Mucosa of stomach (tissue), 1 donor: ENCODE results near the gene SCAANT1.

Source experiments
- H3K27me3 ChIP-seq: one replicate; pipeline ENCODE4 v1.7.0; 2013; ENCODE audit warnings: mild to moderate bottlenecking, low read length; ENCODE audit not compliant: control insufficient read depth, insufficient read depth
- H3K36me3 ChIP-seq: one replicate; pipeline ENCODE4 v1.7.0; 2013; ENCODE audit warnings: low read length; ENCODE audit not compliant: control insufficient read depth, insufficient read depth
- H3K4me1 ChIP-seq: one replicate; pipeline ENCODE4 v1.7.0; 2013; ENCODE audit warnings: mild to moderate bottlenecking, low read length; ENCODE audit not compliant: control insufficient read depth, insufficient read depth
- H3K4me3 ChIP-seq: one replicate; pipeline ENCODE4 v1.7.0; 2013; ENCODE audit warnings: low read length
- H3K9ac ChIP-seq: one replicate; pipeline ENCODE4 v1.7.0; 2013; ENCODE audit warnings: mild to moderate bottlenecking, low read length, moderate library complexity
- H3K9me3 ChIP-seq: one replicate; pipeline ENCODE4 v1.7.0; 2013; ENCODE audit warnings: mild to moderate bottlenecking, low read length, moderate library complexity; ENCODE audit not compliant: control insufficient read depth
- donor health status: Pancreatic carcinoma.

SCAANT1 gene

DNA sequence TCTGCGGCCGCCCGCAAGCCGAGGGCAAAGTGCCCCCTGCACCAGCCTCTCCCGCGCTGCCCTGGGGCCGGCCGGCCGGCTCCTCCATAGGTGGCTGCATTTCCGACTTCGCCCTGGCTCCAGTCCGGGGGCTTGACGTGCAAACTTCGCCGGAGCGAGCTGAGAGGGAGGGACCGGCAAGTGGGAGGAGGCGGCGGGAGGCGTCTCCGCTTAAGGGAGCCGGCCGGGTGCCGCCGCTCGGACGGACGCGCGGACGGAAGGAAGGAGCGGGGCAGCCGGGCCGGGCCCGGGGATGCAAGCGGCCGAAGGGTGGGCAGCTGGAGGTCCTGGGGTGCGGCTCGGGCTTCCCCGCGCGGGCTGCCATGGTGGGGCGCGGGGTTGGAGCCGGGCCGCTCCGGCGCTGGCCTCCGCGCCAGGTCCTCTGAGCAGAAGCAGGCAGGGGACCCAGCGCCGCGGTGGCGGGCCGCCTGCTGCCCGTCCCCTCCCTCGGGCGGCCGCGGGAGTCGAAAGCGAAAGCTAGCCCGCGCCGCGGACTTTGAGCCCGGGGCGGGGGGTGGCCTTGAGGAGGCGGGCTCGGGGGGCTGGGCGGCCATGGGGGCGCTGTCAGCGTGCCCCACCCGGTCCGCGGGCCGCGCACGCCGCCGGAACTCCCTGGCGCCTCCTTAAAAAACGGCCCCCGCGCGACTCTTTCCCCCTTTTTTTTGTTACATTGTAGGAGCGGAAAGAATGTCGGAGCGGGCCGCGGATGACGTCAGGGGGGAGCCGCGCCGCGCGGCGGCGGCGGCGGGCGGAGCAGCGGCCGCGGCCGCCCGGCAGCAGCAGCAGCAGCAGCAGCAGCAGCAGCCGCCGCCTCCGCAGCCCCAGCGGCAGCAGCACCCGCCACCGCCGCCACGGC, at the start of gene SCAANT1:
Gene SCAANT1, minus strand, starts transcription at position 511 of the 895 bp plus-strand sequence.
- Histone ChIP-seq H3K36me3 (no peaks in the 10 kb centered on the region), H3K27me3 (no peaks in the 10 kb centered on the region), H3K9ac (peak within 1 kb of the TSS; percentile 75), H3K4me1 (peaks cover 11% of the 10 kb centered on the region), H3K4me3 (peak within 1 kb of the TSS; percentile 68), H3K9me3 (no peaks in the 10 kb centered on the region)

DNA sequence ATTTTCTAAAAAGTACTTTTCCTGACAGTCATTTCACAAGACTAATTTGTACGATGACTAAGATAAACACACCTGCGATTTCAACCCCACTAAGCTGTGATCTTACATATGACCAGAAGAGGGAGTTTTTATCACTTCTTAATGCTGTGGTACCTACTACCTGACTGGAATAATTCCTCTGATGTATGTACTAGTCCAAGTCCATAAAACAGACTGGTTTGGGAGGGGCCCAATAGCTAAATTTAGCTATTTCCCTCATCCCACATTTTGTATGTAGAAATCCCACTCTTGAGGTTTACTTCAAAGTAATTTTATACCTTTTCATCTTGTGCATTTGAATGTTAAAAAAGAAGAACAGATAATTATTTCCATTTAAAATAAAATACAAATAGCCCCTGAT, 49.7 kb upstream of the SCAANT1 start:
- Histone ChIP-seq H3K9ac (no peak overlapping the region), H3K4me3 (no peak overlapping the region), H3K9me3 (no peaks in the 10 kb centered on the region), H3K4me1 (peaks cover 20% of the 10 kb centered on the region), H3K36me3 (no peaks in the 10 kb centered on the region), H3K27me3 (no peaks in the 10 kb centered on the region)

DNA sequence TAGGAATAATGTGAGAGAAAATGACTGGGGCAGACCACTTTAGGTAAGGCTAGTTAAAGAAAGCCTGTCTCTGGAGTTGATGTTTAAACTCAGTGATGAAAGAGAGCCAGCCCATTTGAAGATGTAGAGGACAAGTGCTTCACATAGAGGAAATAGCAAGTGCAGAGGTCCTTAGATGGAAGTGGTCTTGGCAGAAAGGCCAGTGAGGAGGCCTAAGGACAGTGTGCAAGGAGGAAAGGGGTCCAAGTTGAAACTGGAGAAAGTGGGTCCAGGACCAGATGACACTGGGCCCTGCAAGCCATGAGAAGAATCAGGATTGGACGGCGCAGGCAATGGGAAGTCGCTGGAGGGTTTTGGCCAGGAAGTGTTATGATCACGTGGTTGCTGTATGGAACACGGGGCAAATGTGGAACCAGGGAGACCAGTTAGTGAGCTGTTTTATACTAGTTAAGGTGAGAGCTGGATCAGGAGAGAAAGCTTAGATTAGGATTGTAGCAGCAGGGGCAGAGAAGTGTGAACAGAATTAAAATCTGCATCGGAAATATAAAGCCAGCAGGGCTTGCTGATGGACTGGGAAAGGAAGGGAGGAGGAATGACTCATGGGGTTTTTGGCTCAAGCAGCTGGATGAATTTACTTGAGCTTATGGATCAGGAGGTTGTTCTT, 48.0 kb upstream of the SCAANT1 start:
- Histone ChIP-seq H3K9ac (peak overlapping the region; percentile 14), H3K36me3 (no peaks in the 10 kb centered on the region), H3K4me3 (peak overlapping the region; percentile 45), H3K9me3 (no peaks in the 10 kb centered on the region), H3K27me3 (no peaks in the 10 kb centered on the region), H3K4me1 (peaks cover 20% of the 10 kb centered on the region)

DNA sequence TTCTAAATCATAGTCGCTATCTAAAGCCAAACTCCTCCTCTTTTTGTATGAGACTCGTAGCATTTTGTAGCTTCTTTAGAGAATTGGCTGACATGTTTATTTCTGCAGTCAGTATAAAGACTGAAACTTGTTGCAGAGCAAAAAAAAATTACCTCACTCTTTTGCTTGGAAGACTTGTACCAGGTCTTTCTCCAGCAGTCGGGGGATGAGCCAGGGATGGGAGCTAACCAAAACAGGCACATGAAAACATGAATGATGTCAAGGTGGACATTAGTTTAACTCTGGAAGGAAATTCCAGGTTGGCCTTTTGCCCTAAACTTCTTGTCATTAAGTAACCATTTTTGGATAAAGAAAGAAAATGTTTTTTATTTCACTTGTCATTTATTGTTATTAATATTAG, 47.0 kb upstream of the SCAANT1 start:
- no peaks in the 10 kb centered on the region for H3K27me3 ChIP-seq
- H3K9ac ChIP-seq: no peak overlapping the region
- H3K9me3 ChIP-seq: no peaks in the 10 kb centered on the region
- H3K36me3 ChIP-seq: no peaks in the 10 kb centered on the region
- H3K4me1 ChIP-seq: peaks cover 10% of the 10 kb centered on the region
- no peak overlapping the region for H3K4me3 ChIP-seq

DNA sequence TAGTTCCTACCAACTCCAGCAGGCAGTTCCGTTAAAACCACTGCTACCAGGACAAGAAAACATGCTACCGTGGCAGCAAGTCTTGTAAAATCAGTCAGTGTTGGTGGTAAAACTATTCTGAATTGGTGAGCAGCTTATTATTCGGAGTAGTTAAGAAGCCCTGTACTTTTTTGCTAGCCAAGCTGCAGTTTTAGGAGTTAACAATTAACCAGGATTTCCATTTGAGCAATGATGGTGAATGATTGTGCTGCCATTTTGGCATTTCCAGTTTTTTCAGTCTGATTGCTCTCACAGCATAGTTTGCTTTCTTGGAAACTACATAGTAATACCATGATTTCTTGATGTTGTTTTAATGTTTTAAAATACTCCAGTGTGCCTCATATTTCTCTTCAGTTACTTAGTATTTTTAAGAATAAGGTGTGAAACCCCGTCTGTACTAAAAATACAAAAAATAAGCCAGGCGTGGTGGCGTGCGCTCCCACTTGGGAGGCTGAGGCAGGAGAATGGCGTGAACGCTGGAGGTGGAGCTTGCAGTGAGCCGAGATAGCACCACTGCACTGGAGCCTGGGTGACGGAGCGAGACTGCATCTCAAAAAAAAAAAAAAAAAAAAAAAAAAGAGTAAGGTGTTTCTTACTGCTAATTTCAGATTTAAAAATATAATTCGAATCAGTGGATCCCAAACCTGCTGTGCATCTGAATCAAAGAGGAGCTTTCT, 43.8 kb upstream of the SCAANT1 start:
- Histone ChIP-seq H3K4me3 (no peak overlapping the region), H3K9ac (no peak overlapping the region), H3K27me3 (no peaks in the 10 kb centered on the region), H3K36me3 (no peaks in the 10 kb centered on the region), H3K9me3 (no peaks in the 10 kb centered on the region), H3K4me1 (peaks cover 12% of the 10 kb centered on the region)

DNA sequence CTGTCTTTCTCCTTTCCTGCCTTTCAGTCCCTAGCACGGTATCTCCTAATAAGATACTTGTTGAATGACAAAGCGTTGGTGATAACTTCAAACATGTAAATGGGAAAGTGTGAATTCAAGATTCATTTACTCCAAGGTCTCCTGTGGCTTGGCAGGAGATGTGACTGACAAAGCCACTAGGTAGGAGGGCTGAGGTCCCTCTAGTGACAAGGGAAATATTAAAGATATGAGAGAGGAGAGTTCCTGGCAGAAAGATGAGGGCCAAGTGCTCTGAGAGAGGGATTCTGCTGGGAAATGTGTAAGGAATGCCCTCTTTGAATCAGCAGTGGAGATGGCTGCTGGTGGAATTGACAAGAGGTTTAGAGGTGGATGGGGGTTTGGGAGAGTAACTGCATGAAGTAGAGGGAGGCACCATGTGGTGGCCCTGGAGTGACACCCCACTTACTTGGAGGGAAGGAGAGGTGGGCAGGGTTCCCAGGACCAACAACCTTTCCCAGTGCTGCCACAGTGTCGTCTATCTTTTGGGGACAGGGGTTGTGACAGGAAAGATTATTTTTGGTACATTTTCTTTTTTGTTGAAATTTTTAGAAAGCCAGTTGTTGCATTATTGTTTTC, 43.0 kb upstream of the SCAANT1 start:
- Histone ChIP-seq H3K27me3 (no peaks in the 10 kb centered on the region), H3K9ac (no peak overlapping the region), H3K9me3 (no peaks in the 10 kb centered on the region), H3K4me1 (peaks cover 12% of the 10 kb centered on the region), H3K36me3 (no peaks in the 10 kb centered on the region), H3K4me3 (no peak overlapping the region)

DNA sequence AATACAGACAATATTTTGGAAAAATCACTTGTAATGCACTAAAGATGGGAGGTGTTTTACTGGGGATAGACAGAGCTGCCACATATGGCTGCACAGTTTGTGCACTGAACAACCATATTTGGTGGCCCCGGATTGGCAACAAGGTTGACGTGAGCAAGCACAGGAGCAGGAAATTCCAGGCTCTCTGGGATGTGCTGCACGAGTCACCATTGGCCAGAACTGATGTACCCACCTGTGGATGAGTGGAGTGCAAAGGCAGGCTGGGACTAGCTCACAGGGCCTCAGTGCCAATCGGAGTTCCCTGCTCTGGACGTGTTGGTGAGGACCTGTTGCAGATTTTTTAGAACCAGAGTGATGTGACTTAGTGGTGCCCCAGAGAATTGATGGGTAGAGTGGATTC, 42.0 kb upstream of the SCAANT1 start:
- H3K4me1 ChIP-seq: peaks cover 12% of the 10 kb centered on the region
- no peaks in the 10 kb centered on the region for H3K27me3 ChIP-seq
- no peaks in the 10 kb centered on the region for H3K36me3 ChIP-seq
- H3K4me3 ChIP-seq: no peak overlapping the region
- H3K9ac ChIP-seq: no peak overlapping the region
- no peaks in the 10 kb centered on the region for H3K9me3 ChIP-seq

DNA sequence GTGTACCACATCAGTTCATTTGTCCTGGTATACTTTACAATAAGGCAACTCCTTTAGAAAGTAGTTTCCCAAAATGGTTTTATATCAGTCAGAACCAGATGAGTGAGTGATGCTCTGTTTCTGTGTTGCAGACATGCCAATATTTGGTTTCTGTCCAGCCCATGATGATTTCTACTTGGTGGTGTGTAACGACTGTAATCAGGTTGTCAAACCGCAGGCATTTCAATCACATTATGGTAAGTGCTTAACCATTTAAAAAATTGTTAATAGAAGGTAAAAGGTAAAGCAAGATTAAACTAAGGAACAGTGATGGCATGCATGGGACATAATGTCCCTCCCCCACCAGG, 40.0 kb upstream of the SCAANT1 start:
- peaks cover 12% of the 10 kb centered on the region for H3K4me1 ChIP-seq
- H3K36me3 ChIP-seq: no peaks in the 10 kb centered on the region
- H3K27me3 ChIP-seq: no peaks in the 10 kb centered on the region
- H3K4me3 ChIP-seq: no peak overlapping the region
- H3K9me3 ChIP-seq: no peaks in the 10 kb centered on the region
- H3K9ac ChIP-seq: no peak overlapping the region

DNA sequence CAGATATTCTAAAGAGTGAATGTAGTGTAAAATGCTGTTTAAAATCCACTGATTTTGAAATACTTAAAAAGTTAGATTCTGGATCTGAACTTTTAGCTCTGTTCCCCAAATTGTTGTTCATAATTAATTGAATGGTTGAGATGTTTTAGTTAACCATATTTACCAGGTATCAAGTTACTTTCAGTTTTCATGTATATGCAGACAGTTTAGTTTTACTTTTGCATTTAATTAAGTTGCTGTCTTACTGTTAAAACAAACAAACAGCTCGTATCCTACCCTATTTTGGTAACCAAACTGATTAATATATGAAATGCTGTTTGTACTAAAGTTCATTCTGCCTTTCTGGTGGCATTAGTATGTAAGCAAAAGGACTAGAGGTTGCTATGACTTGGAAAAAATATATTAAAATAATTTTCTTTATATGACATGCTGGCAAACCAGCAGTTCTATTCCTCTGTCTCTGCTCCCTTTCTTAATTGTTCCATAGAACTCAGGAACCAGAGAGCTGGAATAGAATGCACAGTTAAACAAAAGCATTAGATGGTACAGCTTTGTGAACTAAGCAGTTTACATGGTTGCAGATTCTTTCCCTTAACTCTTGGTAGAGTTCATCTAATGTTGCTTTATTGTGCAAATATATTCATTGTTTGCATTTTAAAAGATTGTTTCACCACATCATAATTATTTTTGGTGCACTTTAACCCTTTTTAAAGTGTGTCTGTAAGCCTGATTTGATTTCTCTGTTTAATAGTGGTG, 39.5 kb upstream of the SCAANT1 start:
- peaks cover 12% of the 10 kb centered on the region for H3K4me1 ChIP-seq
- no peaks in the 10 kb centered on the region for H3K36me3 ChIP-seq
- H3K9ac ChIP-seq: no peak overlapping the region
- no peaks in the 10 kb centered on the region for H3K27me3 ChIP-seq
- no peaks in the 10 kb centered on the region for H3K9me3 ChIP-seq
- no peak overlapping the region for H3K4me3 ChIP-seq

DNA sequence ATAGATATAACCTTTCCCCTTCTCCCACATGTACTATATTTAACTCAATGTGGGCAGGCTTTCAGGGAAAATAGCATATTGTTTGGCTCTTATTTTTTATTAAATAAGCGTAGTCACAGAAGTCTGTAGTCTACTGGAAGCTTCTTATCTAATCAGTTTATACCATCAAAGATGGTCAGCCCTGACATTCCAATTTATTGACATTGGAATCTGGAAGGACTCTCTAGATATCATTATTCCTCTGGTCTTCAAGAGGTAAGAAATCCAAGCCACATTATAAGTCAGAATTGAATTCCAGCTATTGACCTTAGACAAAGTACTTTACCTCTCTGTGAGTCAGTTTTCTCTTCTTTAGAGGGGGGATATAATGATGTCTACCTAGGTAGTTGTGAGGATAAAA, 38.5 kb upstream of the SCAANT1 start:
- no peaks in the 10 kb centered on the region for H3K36me3 ChIP-seq
- H3K4me1 ChIP-seq: peaks cover 11% of the 10 kb centered on the region
- H3K9ac ChIP-seq: no peak overlapping the region
- H3K9me3 ChIP-seq: no peaks in the 10 kb centered on the region
- no peak overlapping the region for H3K4me3 ChIP-seq
- no peaks in the 10 kb centered on the region for H3K27me3 ChIP-seq

DNA sequence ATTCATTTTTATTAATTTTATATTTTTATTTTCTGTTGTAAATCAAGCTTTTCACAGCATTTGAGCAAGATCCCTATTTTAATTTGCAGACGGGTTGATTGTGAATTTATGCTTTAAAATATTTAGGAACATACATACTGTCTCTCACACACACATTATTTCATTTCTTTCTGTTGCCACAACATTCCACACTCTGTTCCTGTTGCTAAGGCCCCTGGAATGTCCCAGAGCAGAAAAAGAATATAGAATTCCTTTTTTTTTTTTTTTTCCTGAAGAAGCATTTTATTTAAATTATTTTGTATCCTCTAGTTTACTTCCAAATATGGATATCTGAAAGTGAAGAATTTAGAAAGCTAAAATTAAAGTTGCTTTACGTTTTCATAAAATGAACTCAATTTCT, 36.8 kb upstream of the SCAANT1 start:
- no peaks in the 10 kb centered on the region for H3K27me3 ChIP-seq
- no peak overlapping the region for H3K9ac ChIP-seq
- no peaks in the 10 kb centered on the region for H3K36me3 ChIP-seq
- no peak overlapping the region for H3K4me3 ChIP-seq
- H3K9me3 ChIP-seq: no peaks in the 10 kb centered on the region
- H3K4me1 ChIP-seq: peaks cover 19% of the 10 kb centered on the region
